ENCODE data around the gene CACFD1. TPM values are rescaled to one million over a fixed set of nuclear protein-coding genes. Genes with fewer than 3 reads are reported as not detected.

CACFD1 gene
- total and polyA plus RNA-seq, 8 donors = 17.7 to 48.4 (median 26.1) TPM

- DNase-seq (peak in 2 of 4 donors; percentile 46 to 80), ATAC-seq (peak; percentile 69)
- intact Hi-C loops (cut with DNase I) = no loop called here
- Histone ChIP-seq H3K4me3 (no peak overlapping the region), H3K27me3 (peaks cover 0 to 15% of the 10 kb centered on the region in 2 donors), H3K9me3 (no peaks in the 10 kb centered on the region), H3K4me1 (peaks cover 19 to 23% of the 10 kb centered on the region in 2 donors), H3K27ac (no peak overlapping the region), H3K36me3 (no peaks in the 10 kb centered on the region)
- TF ChIP-seq, protein P1, sequence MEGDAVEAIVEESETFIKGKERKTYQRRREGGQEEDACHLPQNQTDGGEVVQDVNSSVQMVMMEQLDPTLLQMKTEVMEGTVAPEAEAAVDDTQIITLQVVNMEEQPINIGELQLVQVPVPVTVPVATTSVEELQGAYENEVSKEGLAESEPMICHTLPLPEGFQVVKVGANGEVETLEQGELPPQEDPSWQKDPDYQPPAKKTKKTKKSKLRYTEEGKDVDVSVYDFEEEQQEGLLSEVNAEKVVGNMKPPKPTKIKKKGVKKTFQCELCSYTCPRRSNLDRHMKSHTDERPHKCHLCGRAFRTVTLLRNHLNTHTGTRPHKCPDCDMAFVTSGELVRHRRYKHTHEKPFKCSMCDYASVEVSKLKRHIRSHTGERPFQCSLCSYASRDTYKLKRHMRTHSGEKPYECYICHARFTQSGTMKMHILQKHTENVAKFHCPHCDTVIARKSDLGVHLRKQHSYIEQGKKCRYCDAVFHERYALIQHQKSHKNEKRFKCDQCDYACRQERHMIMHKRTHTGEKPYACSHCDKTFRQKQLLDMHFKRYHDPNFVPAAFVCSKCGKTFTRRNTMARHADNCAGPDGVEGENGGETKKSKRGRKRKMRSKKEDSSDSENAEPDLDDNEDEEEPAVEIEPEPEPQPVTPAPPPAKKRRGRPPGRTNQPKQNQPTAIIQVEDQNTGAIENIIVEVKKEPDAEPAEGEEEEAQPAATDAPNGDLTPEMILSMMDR (IDR thresholded peaks at IDR 0.05) = no peak
These were observed 49.7 kb downstream of the CACFD1 start for GRCh38 chr9:133509179-133510083.

DNA sequence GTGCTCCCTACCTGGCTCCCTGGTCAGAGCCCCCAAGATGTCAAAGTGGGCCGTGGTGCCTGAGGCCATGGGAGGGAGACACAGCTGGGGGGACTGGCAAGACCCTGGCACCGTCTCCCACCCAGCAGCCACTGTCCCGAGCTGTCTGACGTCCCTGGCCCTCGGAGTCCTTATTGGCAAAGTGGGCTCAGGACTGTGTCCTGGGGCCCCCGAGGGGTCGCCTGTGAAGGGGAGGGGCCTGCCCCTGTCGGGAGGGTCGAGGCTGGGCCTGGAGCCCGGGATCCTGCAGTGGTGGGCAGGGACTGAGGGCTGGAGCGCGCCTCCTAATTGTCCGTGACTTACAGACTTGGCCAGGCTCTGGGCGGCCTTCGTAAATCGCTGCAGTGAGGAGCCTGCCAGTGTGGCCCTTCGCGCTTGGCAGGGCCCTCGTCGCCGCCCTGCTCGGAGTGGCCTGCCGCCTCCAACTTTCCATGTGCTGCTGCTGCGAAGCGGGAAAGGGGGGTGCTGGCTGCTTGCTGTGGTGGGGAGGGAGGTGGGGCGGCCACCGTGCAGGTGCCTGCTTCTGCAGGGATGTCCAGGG lies 51.2 kb downstream of the CACFD1 start:
- Histone ChIP-seq H3K27ac (no peak overlapping the region), H3K4me1 (peaks cover 19 to 22% of the 10 kb centered on the region in 2 donors), H3K4me3 (no peak overlapping the region), H3K9me3 (no peaks in the 10 kb centered on the region), H3K27me3 (peaks cover 0 to 29% of the 10 kb centered on the region in 2 donors), H3K36me3 (no peaks in the 10 kb centered on the region)
- TF ChIP-seq, protein P1 (IDR thresholded peaks at IDR 0.05) = no peak
- intact Hi-C loops (cut with DNase I) = no loop called here
- DNase-seq = peak in 1 of 4 donors; percentile 63
- no peak for ATAC-seq

DNA sequence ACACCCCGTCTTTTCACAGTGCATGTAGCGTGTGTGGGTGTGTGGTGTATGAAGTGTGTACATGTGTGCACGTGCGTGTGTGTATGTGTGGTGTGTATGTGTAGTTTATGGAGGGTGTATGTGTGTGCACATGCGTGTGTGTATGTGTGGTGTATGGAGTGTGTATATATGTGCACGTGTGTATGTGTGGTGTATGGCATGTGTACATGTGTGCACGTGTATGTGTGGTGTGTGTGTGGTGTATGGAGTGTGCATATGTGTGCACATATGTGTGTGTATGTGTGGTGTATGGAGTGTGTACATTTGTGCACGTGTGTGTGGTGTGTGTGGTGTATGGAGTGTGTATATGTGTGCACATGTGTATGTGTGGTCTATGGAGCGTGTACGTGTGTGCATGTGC lies 51.8 kb downstream of the CACFD1 start:
- intact Hi-C loops (cut with DNase I) = no loop called here
- ATAC-seq (no peak), DNase-seq (no peak)
- Histone ChIP-seq H3K27ac (no peak overlapping the region), H3K4me1 (peaks cover 16 to 17% of the 10 kb centered on the region in 2 donors), H3K4me3 (no peak overlapping the region), H3K36me3 (no peaks in the 10 kb centered on the region), H3K9me3 (no peaks in the 10 kb centered on the region), H3K27me3 (peaks cover 0 to 35% of the 10 kb centered on the region in 2 donors)
- TF ChIP-seq, protein P1 (IDR thresholded peaks at IDR 0.05) = no peak

GRCh38 chr9:133512253-133513213 lies 52.8 kb downstream of the CACFD1 start:
- peak in 1 of 4 donors; percentile 68 for DNase-seq

More at GRCh38 chr9:133512253-133513213, 52.8 kb downstream of the CACFD1 start:
- Histone ChIP-seq H3K4me1 (peaks cover 14% of the 10 kb centered on the region in 2 donors), H3K36me3 (no peaks in the 10 kb centered on the region), H3K4me3 (no peak overlapping the region), H3K27me3 (peaks cover 0 to 35% of the 10 kb centered on the region in 2 donors), H3K27ac (no peak overlapping the region), H3K9me3 (no peaks in the 10 kb centered on the region)
- TF ChIP-seq, protein P1 (IDR thresholded peaks at IDR 0.05) = no peak
- intact Hi-C loops (cut with DNase I) = no loop called here
- ATAC-seq = no peak
